Measurements from ENCODE around the gene GNA15. TPM values are rescaled to one million over a fixed set of nuclear protein-coding genes. Genes with fewer than 3 reads are reported as not detected.

Gene GNA15
- total RNA-seq, 6 donors from 2014 or later, result 19.0 to 31.4 (median 28.4) TPM

DNA sequence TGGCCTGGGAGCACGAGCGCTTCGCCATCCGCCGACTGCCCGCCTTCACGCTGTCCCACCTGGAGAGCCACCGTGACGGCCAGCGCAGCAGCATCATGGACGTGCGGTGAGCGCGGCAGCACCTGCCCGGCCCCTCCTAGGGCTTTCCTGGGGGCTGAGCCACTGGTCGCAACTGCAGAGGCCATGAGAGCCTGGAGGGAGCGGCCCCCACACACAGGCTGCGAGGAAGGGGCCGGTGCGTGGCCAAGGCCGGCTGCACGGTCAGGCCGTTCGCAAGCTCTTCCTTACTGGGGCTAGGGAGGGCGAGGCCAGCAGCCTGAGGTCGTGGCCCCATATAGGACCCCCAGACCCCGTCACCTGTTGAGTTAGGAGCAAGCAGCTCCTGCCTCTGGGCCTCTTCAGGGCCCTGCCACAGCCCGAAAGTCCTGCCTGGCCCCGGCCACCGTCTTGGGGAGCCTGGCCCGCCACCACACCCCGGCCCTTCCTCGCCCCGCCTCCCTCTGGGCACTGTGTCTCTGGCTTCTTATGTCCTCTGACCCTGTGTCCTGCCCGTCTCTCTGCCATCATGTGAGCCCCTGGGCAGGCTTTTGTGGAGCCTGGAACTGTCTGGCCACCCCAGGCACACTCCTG is 68.9 kb downstream of the GNA15 start:
- Histone ChIP-seq H3K9me3 (no peaks in the 10 kb centered on the region), H3K4me3 (no peak overlapping the region), H3K27me3 (no peaks in the 10 kb centered on the region), H3K27ac (no peak overlapping the region), H3K36me3 (peaks cover 3 to 80% (median 64%) of the 10 kb centered on the region in 4 donors), H3K4me1 (no peaks in the 10 kb centered on the region)
- TF ChIP-seq EP300 (IDR thresholded peaks at IDR 0.05) (no peak), CTCF (IDR thresholded peaks at IDR 0.05) (no peak), POLR2A (IDR thresholded peaks at IDR 0.05) (no peak), POLR2AphosphoS5 (IDR thresholded peaks at IDR 0.05) (no peak)
- no peak for ATAC-seq (ENCODE audit: low FRiP score in 2 of 2)
- DNase-seq, result peak in 1 of 2 donors; percentile 74
- 95 to 97% methylated on average over 22 to 35 of the region's 35 CpGs for WGBS, 2 donors

DNA sequence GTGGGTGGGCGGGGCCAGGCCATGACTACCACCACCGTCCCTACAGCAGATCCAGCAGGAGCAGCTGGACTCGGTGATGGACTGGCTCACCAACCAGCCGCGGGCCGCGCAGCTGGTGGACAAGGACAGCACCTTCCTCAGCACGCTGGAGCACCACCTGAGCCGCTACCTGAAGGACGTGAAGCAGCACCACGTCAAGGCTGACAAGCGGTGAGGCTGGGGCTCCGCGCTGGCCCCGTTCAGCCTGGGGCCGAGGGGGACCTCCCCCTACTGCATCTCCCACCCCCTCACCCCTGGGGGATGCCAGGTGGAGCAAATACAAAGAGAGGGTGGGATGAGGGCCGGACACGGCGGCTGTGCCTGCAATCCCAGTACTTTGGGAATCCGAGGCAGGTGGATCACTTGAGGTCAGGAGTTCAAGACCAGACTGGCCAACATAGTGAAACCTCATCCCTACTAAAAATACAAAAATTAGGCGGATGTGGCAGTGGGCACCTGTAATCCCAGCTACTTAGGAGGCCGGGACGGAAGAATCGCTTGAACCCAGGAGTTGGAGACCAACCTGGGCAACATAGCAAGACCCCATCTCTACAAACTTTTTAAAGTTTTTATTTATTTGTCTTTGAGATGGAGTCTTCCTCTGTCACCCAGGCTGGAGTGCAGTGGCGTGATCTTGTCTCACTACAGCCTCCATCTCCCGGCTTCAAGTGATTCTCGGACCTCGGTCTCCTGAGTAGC is 70.6 kb downstream of the GNA15 start:
- no peak for ATAC-seq (ENCODE audit: low FRiP score in 2 of 2)
- H3K4me1 ChIP-seq, result no peaks in the 10 kb centered on the region
- WGBS, 2 donors, result 91 to 94% methylated on average over 14 to 16 of the region's 28 CpGs

DNA sequence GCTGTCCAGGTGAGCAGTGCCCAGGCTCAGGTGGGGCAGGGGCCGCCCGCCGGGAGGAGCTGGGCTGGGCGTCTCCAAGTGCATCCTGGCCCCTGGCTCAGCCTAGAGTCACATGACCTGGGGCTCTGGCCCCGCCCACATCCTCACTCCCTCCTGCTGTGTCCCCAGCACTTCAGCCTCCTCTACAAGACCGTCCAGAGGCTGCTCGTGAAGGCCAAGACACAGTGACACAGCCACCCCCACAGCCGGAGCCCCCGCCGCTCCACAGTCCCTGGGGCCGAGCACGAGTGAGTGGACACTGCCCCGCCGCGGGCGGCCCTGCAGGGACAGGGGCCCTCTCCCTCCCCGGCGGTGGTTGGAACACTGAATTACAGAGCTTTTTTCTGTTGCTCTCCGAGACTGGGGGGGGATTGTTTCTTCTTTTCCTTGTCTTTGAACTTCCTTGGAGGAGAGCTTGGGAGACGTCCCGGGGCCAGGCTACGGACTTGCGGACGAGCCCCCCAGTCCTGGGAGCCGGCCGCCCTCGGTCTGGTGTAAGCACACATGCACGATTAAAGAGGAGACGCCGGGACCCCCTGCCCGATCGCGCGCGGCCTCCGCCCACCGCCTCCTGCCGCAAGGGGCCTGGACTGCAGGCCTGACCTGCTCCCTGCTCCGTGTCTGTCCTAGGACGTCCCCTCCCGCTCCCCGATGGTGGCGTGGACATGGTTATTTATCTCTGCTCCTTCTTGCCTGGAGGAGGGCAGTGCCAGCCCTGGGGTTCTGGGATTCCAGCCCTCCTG is 71.8 kb downstream of the GNA15 start:
- peaks cover 3 to 62% (median 52%) of the 10 kb centered on the region in 4 donors for H3K36me3 ChIP-seq
- H3K27me3 ChIP-seq, result no peaks in the 10 kb centered on the region
- H3K4me3 ChIP-seq, result no peak overlapping the region
- no peaks in the 10 kb centered on the region for H3K9me3 ChIP-seq
- no peaks in the 10 kb centered on the region for H3K4me1 ChIP-seq
- DNase-seq (peak in 1 of 2 donors; percentile 84), ATAC-seq (ENCODE audit: low FRiP score in 2 of 2) (no peak)
- H3K27ac ChIP-seq, result no peak overlapping the region
- 93 to 95% methylated on average over 36 to 43 of the region's 43 CpGs for WGBS, 2 donors
- TF ChIP-seq CTCF (IDR thresholded peaks at IDR 0.05), result no peak
- no peak for TF ChIP-seq POLR2AphosphoS5 (IDR thresholded peaks at IDR 0.05)
- no peak for TF ChIP-seq EP300 (IDR thresholded peaks at IDR 0.05)
- no peak for TF ChIP-seq POLR2A (IDR thresholded peaks at IDR 0.05)

More for the DNA sequence above, 70.6 kb downstream of the GNA15 start:
- DNase-seq, result peak in 1 of 2 donors; percentile 80
- TF ChIP-seq POLR2A (IDR thresholded peaks at IDR 0.05) (no peak), EP300 (IDR thresholded peaks at IDR 0.05) (no peak), POLR2AphosphoS5 (IDR thresholded peaks at IDR 0.05) (no peak), CTCF (IDR thresholded peaks at IDR 0.05) (no peak)
- Histone ChIP-seq H3K36me3 (peaks cover 3 to 75% (median 59%) of the 10 kb centered on the region in 4 donors), H3K27ac (no peak overlapping the region), H3K27me3 (no peaks in the 10 kb centered on the region), H3K9me3 (no peaks in the 10 kb centered on the region), H3K4me3 (no peak overlapping the region)

GRCh38 chr19:3208317-3209207 is 72.7 kb downstream of the GNA15 start:
- 90 to 91% methylated on average over 15 to 29 of the region's 33 CpGs for WGBS, 2 donors
- Histone ChIP-seq H3K36me3 (peaks cover 3 to 54% (median 50%) of the 10 kb centered on the region in 4 donors), H3K4me3 (no peak overlapping the region), H3K9me3 (no peaks in the 10 kb centered on the region), H3K4me1 (no peaks in the 10 kb centered on the region), H3K27ac (no peak overlapping the region), H3K27me3 (no peaks in the 10 kb centered on the region)
- no peak for ATAC-seq (ENCODE audit: low FRiP score in 2 of 2)
- no peak for TF ChIP-seq POLR2A (IDR thresholded peaks at IDR 0.05)
- peak in 1 of 2 donors; percentile 72 for DNase-seq
